PFSK-1 (cell line): ENCODE results near the gene TEX14.

Experiments
- FOXP2 ChIP-seq: optimal IDR thresholded peaks from 2 replicates; pipeline ENCODE3; 2011; ENCODE audit warnings: borderline replicate concordance, control low read depth, inconsistent platforms; ENCODE audit not compliant: insufficient read depth; ENCODE audit errors: extremely low read length, extremely low read depth
- POLR2AphosphoS5 ChIP-seq: IDR thresholded peaks from 2 replicates; pipeline ENCODE4 v1.6.1; 2012; ENCODE audit warnings: low read depth, mild to moderate bottlenecking, control low read depth, low read length, moderate library complexity
- SIN3A ChIP-seq: IDR thresholded peaks from 2 replicates; pipeline ENCODE4 v1.6.1; 2012; ENCODE audit warnings: mild to moderate bottlenecking, low read length, moderate library complexity, borderline replicate concordance; ENCODE audit not compliant: insufficient read depth
- TAF1 ChIP-seq: IDR thresholded peaks from 2 replicates; pipeline ENCODE4 v1.6.1; 2012; ENCODE audit warnings: low read length, control low read depth, borderline replicate concordance; ENCODE audit not compliant: insufficient read depth
- TF ChIP-seq, protein P1 (sequence below), 2 experiments: IDR thresholded peaks; 2 replicates each; pipeline versions ENCODE4 v1.6.1 to v1.8.0; 2011 to 2012; ENCODE audit warnings: low read depth in 2 of 2, low read length in 2 of 2, control low read depth in 1 of 2, inconsistent platforms in 1 of 2, mild to moderate bottlenecking in 1 of 2, moderate library complexity in 1 of 2; ENCODE audit not compliant: insufficient read depth in 1 of 2

The TEX14 gene

DNA sequence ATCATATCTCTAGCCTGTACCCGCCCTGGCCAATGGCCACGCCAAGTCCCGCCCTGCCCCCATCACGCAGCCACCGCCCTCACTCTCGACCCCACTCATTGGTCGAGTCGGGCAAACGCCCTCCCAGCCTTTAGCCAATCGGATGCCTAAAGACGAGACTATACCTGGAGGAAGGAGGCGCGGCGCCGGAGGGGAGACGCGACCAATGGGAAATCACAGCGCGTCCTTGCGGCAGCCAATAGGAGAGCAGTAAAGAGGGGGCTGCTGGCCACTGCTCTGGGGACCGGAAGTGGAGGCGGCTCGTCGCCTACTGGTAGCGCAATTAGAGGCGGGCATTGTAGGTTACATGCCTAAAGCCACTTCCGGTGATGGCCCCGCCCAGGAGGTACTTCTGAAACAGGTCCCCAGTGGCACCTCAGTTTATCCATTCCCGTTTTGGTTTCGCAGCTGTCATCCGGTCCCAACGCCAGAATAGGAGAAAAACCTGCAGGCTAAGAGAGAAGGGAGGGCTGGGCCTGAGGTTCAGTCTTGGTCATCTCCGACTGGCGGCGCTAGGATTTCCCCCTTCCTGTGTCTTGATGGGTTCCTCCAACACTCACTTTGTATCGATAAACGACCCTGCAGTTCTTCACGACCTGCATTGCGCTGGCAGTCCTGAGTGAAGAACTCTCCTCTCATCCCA is 173.8 kb downstream of the TEX14 start:
- TF ChIP-seq POLR2AphosphoS5: peak; percentile 47; the same call in 1 of the 2 replicates
- TF ChIP-seq FOXP2: peak; percentile 34
- TF ChIP-seq, protein P1, sequence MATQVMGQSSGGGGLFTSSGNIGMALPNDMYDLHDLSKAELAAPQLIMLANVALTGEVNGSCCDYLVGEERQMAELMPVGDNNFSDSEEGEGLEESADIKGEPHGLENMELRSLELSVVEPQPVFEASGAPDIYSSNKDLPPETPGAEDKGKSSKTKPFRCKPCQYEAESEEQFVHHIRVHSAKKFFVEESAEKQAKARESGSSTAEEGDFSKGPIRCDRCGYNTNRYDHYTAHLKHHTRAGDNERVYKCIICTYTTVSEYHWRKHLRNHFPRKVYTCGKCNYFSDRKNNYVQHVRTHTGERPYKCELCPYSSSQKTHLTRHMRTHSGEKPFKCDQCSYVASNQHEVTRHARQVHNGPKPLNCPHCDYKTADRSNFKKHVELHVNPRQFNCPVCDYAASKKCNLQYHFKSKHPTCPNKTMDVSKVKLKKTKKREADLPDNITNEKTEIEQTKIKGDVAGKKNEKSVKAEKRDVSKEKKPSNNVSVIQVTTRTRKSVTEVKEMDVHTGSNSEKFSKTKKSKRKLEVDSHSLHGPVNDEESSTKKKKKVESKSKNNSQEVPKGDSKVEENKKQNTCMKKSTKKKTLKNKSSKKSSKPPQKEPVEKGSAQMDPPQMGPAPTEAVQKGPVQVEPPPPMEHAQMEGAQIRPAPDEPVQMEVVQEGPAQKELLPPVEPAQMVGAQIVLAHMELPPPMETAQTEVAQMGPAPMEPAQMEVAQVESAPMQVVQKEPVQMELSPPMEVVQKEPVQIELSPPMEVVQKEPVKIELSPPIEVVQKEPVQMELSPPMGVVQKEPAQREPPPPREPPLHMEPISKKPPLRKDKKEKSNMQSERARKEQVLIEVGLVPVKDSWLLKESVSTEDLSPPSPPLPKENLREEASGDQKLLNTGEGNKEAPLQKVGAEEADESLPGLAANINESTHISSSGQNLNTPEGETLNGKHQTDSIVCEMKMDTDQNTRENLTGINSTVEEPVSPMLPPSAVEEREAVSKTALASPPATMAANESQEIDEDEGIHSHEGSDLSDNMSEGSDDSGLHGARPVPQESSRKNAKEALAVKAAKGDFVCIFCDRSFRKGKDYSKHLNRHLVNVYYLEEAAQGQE (IDR thresholded peaks at IDR 0.05; ENCODE audit: insufficient read depth in 1 of 2, low read depth in 2 of 2, low read length in 2 of 2): no peak
- peak; percentile 39; the same call in 1 of the 2 replicates for TF ChIP-seq SIN3A
- TF ChIP-seq TAF1: peak; percentile 56; the same call in 1 of the 2 replicates

DNA sequence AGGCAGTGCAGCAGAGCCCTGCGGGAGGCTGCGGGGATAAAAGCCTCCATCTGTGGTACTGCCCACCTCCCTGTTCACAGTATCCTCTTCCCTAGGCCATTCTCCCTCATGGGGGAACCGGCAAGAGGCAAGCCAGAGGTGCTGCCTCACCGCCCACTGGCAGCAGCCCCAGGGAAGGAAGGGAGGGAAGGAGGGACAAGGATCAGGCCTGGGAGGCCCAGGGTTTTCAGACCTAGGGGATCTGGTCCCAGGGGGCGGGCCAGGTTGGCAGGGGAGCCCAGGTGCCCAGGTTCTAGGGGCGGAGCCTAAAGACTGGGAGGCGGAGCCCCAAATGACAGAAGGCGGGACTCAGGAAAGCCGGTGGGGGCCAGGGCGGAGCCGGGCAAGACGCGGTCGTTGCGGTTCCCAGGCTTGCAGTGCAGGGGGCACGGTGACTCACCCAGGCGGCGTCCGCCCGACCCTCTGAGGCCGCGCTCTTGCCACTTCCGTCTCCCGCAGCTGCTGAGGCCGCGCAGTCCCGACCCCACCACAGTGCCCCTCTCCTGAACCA is 174.4 kb downstream of the TEX14 start:
- peak; percentile 85; the same call in 1 of the 2 replicates for TF ChIP-seq SIN3A
- TF ChIP-seq, protein P1 (IDR thresholded peaks at IDR 0.05; ENCODE audit: insufficient read depth in 1 of 2, low read depth in 2 of 2, low read length in 2 of 2): no peak
- peak; percentile 86 for TF ChIP-seq FOXP2
- 0 out of 2 replicates have a peak, but pooled peaks have one; percentile 19 for TF ChIP-seq POLR2AphosphoS5

DNA sequence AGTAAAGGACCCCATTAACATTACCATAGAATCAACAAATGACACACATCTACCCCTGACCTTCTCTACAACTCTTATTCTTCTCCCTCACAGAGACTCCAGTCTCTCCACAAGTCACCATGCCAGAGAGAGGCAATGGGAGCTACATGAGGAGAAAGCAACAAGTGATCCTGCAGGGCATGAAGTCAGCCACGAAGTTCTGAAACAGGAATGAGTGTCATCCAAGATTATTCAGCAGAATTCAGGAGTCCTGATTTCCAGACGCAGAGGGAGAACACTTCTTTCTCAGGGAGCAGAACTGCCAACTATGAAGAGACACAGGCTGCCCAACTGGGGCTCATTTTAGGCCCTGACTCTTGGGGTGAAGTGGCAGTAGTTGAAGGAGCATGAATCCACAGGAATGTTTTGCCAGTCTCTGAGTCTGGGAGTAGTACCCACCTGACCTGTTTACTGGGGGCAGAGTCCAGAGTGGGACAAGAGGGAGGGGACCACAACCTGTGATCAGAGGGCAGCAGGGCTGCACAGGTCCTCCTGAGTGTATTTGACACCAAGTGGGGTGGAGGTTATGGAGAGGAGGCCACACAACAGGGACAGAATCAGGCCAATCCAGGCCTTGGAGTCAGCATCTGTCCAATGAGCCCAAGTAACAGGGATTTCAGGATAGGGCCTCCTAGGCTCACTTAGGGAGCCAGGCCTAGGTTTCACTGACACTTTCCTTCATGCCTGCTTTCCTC is 175.0 kb downstream of the TEX14 start:
- TF ChIP-seq FOXP2 (no peak), POLR2AphosphoS5 (no peak), SIN3A (no peak), TAF1 (no peak)
- TF ChIP-seq, protein P1 (IDR thresholded peaks at IDR 0.05; ENCODE audit: insufficient read depth in 1 of 2, low read depth in 2 of 2, low read length in 2 of 2): no peak

DNA sequence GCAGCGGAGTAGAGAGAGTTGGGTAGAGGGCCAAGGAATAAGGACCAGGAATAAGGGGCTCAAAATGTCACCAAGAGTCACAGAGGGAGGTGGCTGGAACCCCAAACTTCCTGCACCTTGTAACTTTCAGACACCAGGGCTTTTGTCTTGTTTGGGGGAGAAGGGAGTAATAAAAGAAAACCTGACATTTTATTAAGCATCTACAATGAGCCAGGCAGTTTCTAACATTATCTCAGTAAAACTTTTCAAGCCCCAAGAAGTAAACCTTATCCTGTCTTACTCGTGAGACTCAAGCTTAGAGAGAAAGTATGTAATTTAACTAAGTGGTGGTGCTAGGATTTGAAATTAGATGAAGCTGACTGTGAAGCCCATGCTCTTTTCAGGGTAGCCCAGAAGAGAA is 176.6 kb downstream of the TEX14 start:
- TF ChIP-seq SIN3A (no peak), FOXP2 (no peak), TAF1 (no peak), POLR2AphosphoS5 (no peak)
- TF ChIP-seq, protein P1 (IDR thresholded peaks at IDR 0.05; ENCODE audit: insufficient read depth in 1 of 2, low read depth in 2 of 2, low read length in 2 of 2): no peak
